ENCODE results near the gene C19orf85.

DNA sequence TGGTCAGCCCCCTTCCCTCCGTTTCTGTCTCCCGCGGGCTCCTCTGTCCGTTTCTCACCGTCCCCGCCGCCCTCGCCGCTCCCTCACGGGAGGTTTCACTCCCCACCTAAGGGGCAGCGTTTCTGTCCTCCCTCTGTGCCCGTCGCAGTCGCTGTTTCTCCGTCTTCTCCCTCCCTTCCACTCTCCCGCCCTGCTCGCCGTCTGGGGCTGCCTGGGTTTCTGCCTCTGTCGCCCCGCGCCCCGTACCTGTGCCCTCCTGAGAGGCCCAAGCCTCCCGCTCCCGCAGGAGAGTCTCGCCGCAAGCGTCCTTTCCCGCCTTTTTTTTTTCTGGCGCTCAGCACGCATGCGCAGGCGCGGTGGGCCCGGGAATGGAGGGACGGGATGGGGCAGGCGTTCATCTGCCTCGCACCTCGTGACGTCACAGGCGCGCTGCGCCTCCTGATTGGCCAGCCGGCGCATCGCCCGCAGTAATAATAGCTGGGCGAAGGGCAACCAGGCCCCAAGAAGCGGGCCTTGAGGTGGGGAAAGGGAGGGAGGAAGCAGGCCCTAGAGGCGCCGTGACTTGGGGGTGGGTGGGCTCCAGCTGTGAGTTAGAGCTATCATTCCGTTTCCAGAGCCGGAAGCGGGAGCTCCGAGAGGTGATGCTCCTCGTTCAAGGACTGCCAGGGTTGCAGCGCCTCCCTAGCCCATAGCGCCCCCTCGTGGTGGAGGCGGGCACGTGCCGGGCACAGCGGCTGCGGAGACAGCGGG is 39.1 kb upstream of the C19orf85 start:
- TF ChIP-seq POLR2A (IDR thresholded peaks at IDR 0.05; ENCODE audit: low read depth, low read length) (no peak), TAF1 (IDR thresholded peaks at IDR 0.05; ENCODE audit: low read depth, low read length) (no peak), PAX5 (IDR thresholded peaks at IDR 0.05; ENCODE audit: insufficient read depth, low read length, severe bottlenecking) (no peak), POLR2AphosphoS5 (IDR thresholded peaks at IDR 0.05; ENCODE audit: low read depth, low read length) (no peak), SPI1 (IDR thresholded peaks at IDR 0.05; ENCODE audit: low read depth, low read length) (no peak), POU2F2 (IDR thresholded peaks at IDR 0.05; ENCODE audit: low read depth, low read length) (peak; percentile 23; the same call in 1 of the 2 replicates)
